Islet of Langerhans (tissue), 1 donor: ENCODE results near the gene MACROD2.
A peak's percentile ranks its signal among the peaks of the same experiment; 100 is the strongest.

Experiments
- FAIRE-seq: peaks from one replicate; lab custom pipeline; 2011; peaks lifted over from hg19 to GRCh38; lab: Jason Lieb, UNC

MACROD2 gene

GRCh38 chr20:15866916-15867730 is 1871.8 kb downstream of the MACROD2 start:
- FAIRE-seq: no peak

GRCh38 chr20:15867899-15868298 is 1872.6 kb downstream of the MACROD2 start:
- no peak for FAIRE-seq

- FAIRE-seq: peak; percentile 94
Observed at GRCh38 chr20:15875446-15875845, 1880.1 kb downstream of the MACROD2 start.

GRCh38 chr20:15882553-15882952 is 1887.2 kb downstream of the MACROD2 start:
- no peak for FAIRE-seq

- FAIRE-seq: no peak
Observed at GRCh38 chr20:15886250-15886649, 1890.9 kb downstream of the MACROD2 start.

- no peak for FAIRE-seq
Observed at GRCh38 chr20:15887387-15887786, 1892.1 kb downstream of the MACROD2 start.

GRCh38 chr20:15889061-15889460 is 1893.7 kb downstream of the MACROD2 start:
- FAIRE-seq: no peak

GRCh38 chr20:15889514-15890256 is 1894.4 kb downstream of the MACROD2 start:
- FAIRE-seq: no peak

- FAIRE-seq: no peak
Observed at GRCh38 chr20:15890407-15890982, 1895.2 kb downstream of the MACROD2 start.

GRCh38 chr20:15895126-15895525 is 1899.8 kb downstream of the MACROD2 start:
- FAIRE-seq: no peak

- FAIRE-seq: no peak
Observed at GRCh38 chr20:15895560-15896084, 1900.3 kb downstream of the MACROD2 start.

GRCh38 chr20:15899967-15900366 is 1904.7 kb downstream of the MACROD2 start:
- no peak for FAIRE-seq

GRCh38 chr20:15900443-15900842 is 1905.1 kb downstream of the MACROD2 start:
- no peak for FAIRE-seq

GRCh38 chr20:15902493-15902892 is 1907.2 kb downstream of the MACROD2 start:
- FAIRE-seq: no peak

GRCh38 chr20:15905661-15906060 is 1910.3 kb downstream of the MACROD2 start:
- FAIRE-seq: no peak

- FAIRE-seq: no peak
Observed at GRCh38 chr20:15909995-15910394, 1914.7 kb downstream of the MACROD2 start.

- FAIRE-seq: no peak
Observed at GRCh38 chr20:15911581-15911980, 1916.3 kb downstream of the MACROD2 start.

- no peak for FAIRE-seq
Observed at GRCh38 chr20:15913391-15914025, 1918.2 kb downstream of the MACROD2 start.

- FAIRE-seq: no peak
Observed at GRCh38 chr20:15916623-15917022, 1921.3 kb downstream of the MACROD2 start.

- no peak for FAIRE-seq
Observed at GRCh38 chr20:15917283-15917682, 1922.0 kb downstream of the MACROD2 start.

- FAIRE-seq: no peak
Observed at GRCh38 chr20:15918631-15919030, 1923.3 kb downstream of the MACROD2 start.

- FAIRE-seq: no peak
Observed at GRCh38 chr20:15919118-15919517, 1923.8 kb downstream of the MACROD2 start.
